Measurements from ENCODE around the gene LMAN1L.

LMAN1L gene

GRCh38 chr15:74817370-74817737, 4.7 kb downstream of the LMAN1L start:
- no peak for DNase-seq

- DNase-seq = no peak
These were observed 7.4 kb downstream of the LMAN1L start for GRCh38 chr15:74820056-74820455.

- DNase-seq = no peak
These were observed 8.6 kb downstream of the LMAN1L start for GRCh38 chr15:74821091-74821789.

GRCh38 chr15:74821790-74822158, 9.1 kb downstream of the LMAN1L start:
- DNase-seq = no peak

GRCh38 chr15:74822233-74822632, 9.6 kb downstream of the LMAN1L start:
- no peak for DNase-seq

GRCh38 chr15:74823324-74823723, 10.7 kb downstream of the LMAN1L start:
- DNase-seq = no peak

GRCh38 chr15:74824976-74825375, 12.3 kb downstream of the LMAN1L start:
- DNase-seq = no peak

GRCh38 chr15:74825866-74826265, 13.2 kb downstream of the LMAN1L start:
- DNase-seq = no peak

- DNase-seq = no peak
These were observed 13.8 kb downstream of the LMAN1L start, which contains the start of gene CPLX3 for GRCh38 chr15:74826364-74826819. Gene CPLX3 (plus strand): TSS chr15:74826627. CDS start chr15:74826704, 77 bp downstream.

GRCh38 chr15:74826921-74827320, 14.3 kb downstream of the LMAN1L start:
- no peak for DNase-seq

- DNase-seq = no peak
These were observed 15.0 kb downstream of the LMAN1L start for GRCh38 chr15:74827614-74828013.

GRCh38 chr15:74828835-74829234, 16.2 kb downstream of the LMAN1L start:
- no peak for DNase-seq

GRCh38 chr15:74829486-74829885, 16.9 kb downstream of the LMAN1L start:
- no peak for DNase-seq

GRCh38 chr15:74829991-74830390, 17.4 kb downstream of the LMAN1L start:
- no peak for DNase-seq

- no peak for DNase-seq
These were observed 18.2 kb downstream of the LMAN1L start for GRCh38 chr15:74830868-74831267.

- no peak for DNase-seq
These were observed 19.3 kb downstream of the LMAN1L start for GRCh38 chr15:74831813-74832495.

GRCh38 chr15:74832826-74833225, 20.2 kb downstream of the LMAN1L start:
- no peak for DNase-seq

- no peak for DNase-seq
These were observed 20.9 kb downstream of the LMAN1L start for GRCh38 chr15:74833376-74834107.

- DNase-seq = no peak
These were observed 22.7 kb downstream of the LMAN1L start for GRCh38 chr15:74835312-74835823.

- no peak for DNase-seq
These were observed 24.2 kb downstream of the LMAN1L start for GRCh38 chr15:74836846-74837245.

GRCh38 chr15:74837482-74838136, 25.0 kb downstream of the LMAN1L start:
- no peak for DNase-seq

GRCh38 chr15:74838137-74838516, 25.5 kb downstream of the LMAN1L start:
- no peak for DNase-seq
